ENCODE results near the gene TBC1D8. TPM values are rescaled to one million over a fixed set of nuclear protein-coding genes. Genes with fewer than 3 reads are reported as not detected.

The TBC1D8 gene
- total and polyA plus RNA-seq, 2 of the 13 experiments (the other 11 are each of a cell fraction or from before 2014, with no cell fraction given) = 45.1 to 95.4 TPM

- TF ChIP-seq DNMT3B (CRISPR knock-in tag; conservative IDR thresholded peaks at IDR 0.05) (0 out of 2 replicates have a peak, but pooled peaks have one; percentile 53), ZNF431 (CRISPR knock-in tag; IDR thresholded peaks at IDR 0.05; ENCODE audit: borderline replicate concordance, low read depth) (peak; percentile 45; the same call in 1 of the 2 replicates), ZBTB46 (CRISPR knock-in tag; IDR thresholded peaks at IDR 0.05; ENCODE audit: borderline replicate concordance) (no peak), ELF1 (CRISPR knock-in tag; IDR thresholded peaks at IDR 0.05) (peak; percentile 51; the same call in 1 of the 2 replicates), NCOR1 (IDR thresholded peaks at IDR 0.05; ENCODE audit: borderline replicate concordance, low read length) (peak; percentile 91; the same call in 1 of the 2 replicates), PATZ1 (CRISPR knock-in tag; IDR thresholded peaks at IDR 0.05) (peak; percentile 63), MTF1 (CRISPR knock-in tag; IDR thresholded peaks at IDR 0.05) (no peak), PLSCR1 (CRISPR knock-in tag; IDR thresholded peaks at IDR 0.05; ENCODE audit: borderline replicate concordance) (no peak), FOSL2 (CRISPR knock-in tag; IDR thresholded peaks at IDR 0.05) (peak; percentile 80), JUND (CRISPR knock-in tag; IDR thresholded peaks at IDR 0.05) (peak; percentile 67), DNMT1 (CRISPR knock-in tag; IDR thresholded peaks at IDR 0.05) (no peak), ZNF512B (CRISPR knock-in tag; IDR thresholded peaks at IDR 0.05; ENCODE audit: borderline replicate concordance) (no peak), RARG (CRISPR knock-in tag; IDR thresholded peaks at IDR 0.05; ENCODE audit: low read depth) (no peak), ZKSCAN8 (CRISPR knock-in tag; IDR thresholded peaks at IDR 0.05; ENCODE audit: borderline replicate concordance) (peak; percentile 86; the same call in 1 of the 2 replicates), ZBTB33 (CRISPR knock-in tag; IDR thresholded peaks at IDR 0.05) (peak; percentile 81), RBM39 (IDR thresholded peaks at IDR 0.05; ENCODE audit: low read depth, low read length, poor library complexity, severe bottlenecking) (no peak), E2F5 (CRISPR knock-in tag; conservative IDR thresholded peaks at IDR 0.05) (no peak), ZNF501 (CRISPR knock-in tag; IDR thresholded peaks at IDR 0.05) (peak; percentile 74)
Observed at GRCh38 chr2:101106453-101107181, 44.6 kb downstream of the TBC1D8 start (continued).

Data from HepG2 (cell line).